IPS-20b (cell line): Measurements from ENCODE around the gene SCYGR2.

ENCODE experiments used
- H3K27ac ChIP-seq: one replicate; pipeline ENCODE4 v1.5.1; 2013; ENCODE audit warnings: low read length
- H3K27me3 ChIP-seq: 2 replicates; pipeline ENCODE4 v1.6.1; 2013; ENCODE audit warnings: mild to moderate bottlenecking, low read length, inconsistent platforms; ENCODE audit not compliant: insufficient read depth
- H3K36me3 ChIP-seq: 2 replicates; pipeline ENCODE4 v1.6.1; 2013; ENCODE audit warnings: low read depth, mild to moderate bottlenecking, inconsistent platforms, low read length, moderate library complexity; ENCODE audit not compliant: insufficient read depth
- H3K4me1 ChIP-seq: 2 replicates; pipeline ENCODE4 v1.6.1; 2013; ENCODE audit warnings: mild to moderate bottlenecking, control low read depth, inconsistent platforms, low read length, moderate library complexity; ENCODE audit not compliant: insufficient read depth
- H3K4me3 ChIP-seq: 2 replicates; pipeline ENCODE4 v1.5.1; 2013; ENCODE audit warnings: mild to moderate bottlenecking, low read length, inconsistent platforms
- H3K9ac ChIP-seq: 2 replicates; pipeline ENCODE4 v1.6.1; 2013; ENCODE audit warnings: low read depth, mild to moderate bottlenecking, inconsistent platforms, low read length, moderate library complexity
- H3K9me3 ChIP-seq: 2 replicates; pipeline ENCODE4 v1.6.1; 2013; ENCODE audit warnings: mild to moderate bottlenecking, low read depth, low read length, inconsistent platforms; ENCODE audit not compliant: insufficient read depth

Gene SCYGR2

DNA sequence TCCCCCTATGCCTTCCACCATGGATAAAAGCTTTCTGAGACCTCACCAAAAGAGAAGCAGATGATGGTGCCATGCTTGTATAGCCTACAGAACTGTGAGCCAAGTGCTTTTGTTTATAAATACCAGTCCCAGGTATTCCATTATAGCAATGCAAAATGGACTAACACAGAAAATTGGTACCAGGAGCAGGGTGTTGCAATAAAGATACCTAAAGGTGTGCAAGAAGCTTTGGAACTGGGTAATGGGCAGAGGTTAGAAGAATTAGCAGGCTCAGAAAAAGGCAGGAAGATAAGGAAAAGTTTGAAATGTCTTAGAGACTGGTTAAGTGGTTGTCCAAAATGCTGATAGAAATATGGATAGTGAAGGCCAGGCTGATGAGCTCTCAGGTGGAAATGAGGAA is 16.3 kb upstream of the SCYGR2 start:
- H3K4me3 ChIP-seq, result no peak overlapping the region
- no peak overlapping the region for H3K9ac ChIP-seq
- no peaks in the 10 kb centered on the region for H3K27me3 ChIP-seq

DNA sequence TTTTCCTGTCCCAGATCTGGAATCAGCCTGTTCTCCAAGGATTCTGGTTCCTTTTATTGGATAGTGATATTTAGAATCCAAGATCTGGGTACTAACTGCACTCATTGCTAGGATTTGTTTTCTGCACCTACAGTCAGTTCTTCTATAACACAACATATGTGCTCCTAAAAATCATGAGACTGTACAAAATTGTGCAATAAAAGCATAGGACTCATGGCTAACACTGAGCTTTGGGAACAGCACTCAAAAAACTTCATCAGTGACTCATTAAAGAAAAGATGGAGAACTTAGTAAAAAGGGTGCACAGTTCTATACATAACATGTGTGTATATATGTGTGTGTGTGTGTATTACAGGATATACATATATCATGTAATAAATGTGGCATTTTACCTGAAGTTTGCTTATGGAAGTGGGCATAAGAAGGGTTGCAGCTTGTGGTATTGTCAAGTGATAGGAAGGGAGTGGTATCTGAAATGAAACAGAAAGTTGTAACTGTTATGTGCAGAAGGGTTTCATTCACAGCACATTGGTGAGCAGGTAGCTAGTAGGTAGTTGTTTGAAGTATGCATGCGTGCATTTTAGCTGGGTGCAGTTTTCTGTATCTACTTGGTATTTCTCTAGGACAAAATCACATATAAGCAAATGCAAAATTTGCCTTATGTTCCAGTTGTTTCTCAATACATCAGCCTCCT is 5.9 kb upstream of the SCYGR2 start:
- no peak overlapping the region for H3K9ac ChIP-seq
- H3K36me3 ChIP-seq, result no peaks in the 10 kb centered on the region
- H3K4me3 ChIP-seq, result no peak overlapping the region
- H3K4me1 ChIP-seq, result peaks cover 2% of the 10 kb centered on the region; the same call in 1 of the 2 replicates
- no peaks in the 10 kb centered on the region for H3K27me3 ChIP-seq
- no peak overlapping the region for H3K27ac ChIP-seq
- H3K9me3 ChIP-seq, result no peaks in the 10 kb centered on the region

More for the DNA sequence above, 16.3 kb upstream of the SCYGR2 start:
- no peaks in the 10 kb centered on the region for H3K36me3 ChIP-seq
- H3K27ac ChIP-seq, result no peak overlapping the region
- H3K4me1 ChIP-seq, result peaks cover 5% of the 10 kb centered on the region; the same call in 1 of the 2 replicates
- H3K9me3 ChIP-seq, result peaks cover 16% of the 10 kb centered on the region; the same call in 1 of the 2 replicates

DNA sequence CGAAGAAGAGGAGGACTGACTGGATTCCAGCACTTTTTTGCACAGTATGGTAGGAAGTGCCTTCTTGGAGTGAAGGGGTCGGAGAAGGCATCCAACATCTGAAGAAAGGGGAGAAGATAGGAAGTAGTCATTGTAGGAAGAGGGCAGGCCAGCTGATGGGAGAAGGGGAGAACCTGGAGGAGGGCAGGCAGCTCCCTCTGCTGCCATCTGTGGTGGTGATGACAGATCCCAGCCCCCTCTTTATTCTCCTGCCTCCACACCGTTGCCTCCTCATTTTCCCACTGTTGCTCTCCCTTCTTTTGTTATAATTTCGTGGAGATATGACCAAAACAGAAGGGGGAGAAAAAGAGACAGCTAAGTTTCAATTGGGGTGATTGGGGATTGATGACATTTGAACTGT is 2.9 kb upstream of the SCYGR2 start:
- H3K27ac ChIP-seq, result no peak overlapping the region
- no peaks in the 10 kb centered on the region for H3K9me3 ChIP-seq
- H3K9ac ChIP-seq, result no peak overlapping the region
- H3K36me3 ChIP-seq, result no peaks in the 10 kb centered on the region
- peaks cover 7% of the 10 kb centered on the region; the same call in 1 of the 2 replicates for H3K4me1 ChIP-seq
- H3K4me3 ChIP-seq, result no peak overlapping the region
- no peaks in the 10 kb centered on the region for H3K27me3 ChIP-seq

GRCh38 chr2:227597036-227597435 is 1.7 kb upstream of the SCYGR2 start:
- Histone ChIP-seq H3K27ac (no peak overlapping the region), H3K4me1 (peaks cover 7% of the 10 kb centered on the region; the same call in 1 of the 2 replicates), H3K9me3 (no peaks in the 10 kb centered on the region), H3K27me3 (no peaks in the 10 kb centered on the region), H3K36me3 (no peaks in the 10 kb centered on the region), H3K9ac (no peak overlapping the region), H3K4me3 (no peak overlapping the region)

GRCh38 chr2:227597998-227598397 is 695 bp upstream of the SCYGR2 start:
- Histone ChIP-seq H3K36me3 (no peaks in the 10 kb centered on the region), H3K4me3 (no peak overlapping the region), H3K9ac (no peak overlapping the region), H3K9me3 (no peaks in the 10 kb centered on the region), H3K27me3 (no peaks in the 10 kb centered on the region), H3K27ac (no peak overlapping the region), H3K4me1 (peaks cover 7% of the 10 kb centered on the region; the same call in 1 of the 2 replicates)

DNA sequence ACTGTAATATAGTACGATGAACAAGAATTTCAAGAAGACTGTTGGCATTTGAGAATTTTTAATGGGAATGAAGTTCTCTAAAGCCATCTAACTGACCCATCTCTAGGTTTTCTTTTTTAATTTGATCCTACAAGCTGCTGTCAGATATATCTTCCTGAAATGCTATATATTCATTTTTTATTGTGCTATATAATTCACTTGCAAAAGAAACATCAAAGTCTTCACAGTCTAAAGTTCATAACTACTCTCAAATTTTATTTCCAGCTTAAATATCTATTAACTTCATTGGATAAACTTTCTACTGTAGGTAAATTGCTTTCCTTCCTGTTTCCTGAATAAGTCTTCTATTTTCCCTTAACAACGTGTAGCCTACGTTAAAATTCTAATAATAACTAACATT is 3.7 kb downstream of the SCYGR2 start:
- no peak overlapping the region for H3K27ac ChIP-seq

GRCh38 chr2:227606476-227606875 is 7.8 kb downstream of the SCYGR2 start:
- Histone ChIP-seq H3K4me1 (no peaks in the 10 kb centered on the region), H3K27me3 (no peaks in the 10 kb centered on the region), H3K9me3 (no peaks in the 10 kb centered on the region), H3K9ac (no peak overlapping the region), H3K27ac (no peak overlapping the region), H3K36me3 (no peaks in the 10 kb centered on the region), H3K4me3 (no peak overlapping the region)

More for the DNA sequence above, 3.7 kb downstream of the SCYGR2 start:
- Histone ChIP-seq H3K36me3 (no peaks in the 10 kb centered on the region), H3K4me1 (peaks cover 7% of the 10 kb centered on the region; the same call in 1 of the 2 replicates), H3K9me3 (no peaks in the 10 kb centered on the region), H3K4me3 (no peak overlapping the region), H3K9ac (no peak overlapping the region), H3K27me3 (no peaks in the 10 kb centered on the region)

- Histone ChIP-seq H3K4me3 (no peak overlapping the region), H3K9me3 (no peaks in the 10 kb centered on the region), H3K9ac (no peak overlapping the region), H3K27me3 (no peaks in the 10 kb centered on the region), H3K4me1 (no peaks in the 10 kb centered on the region), H3K36me3 (no peaks in the 10 kb centered on the region), H3K27ac (no peak overlapping the region)
Measured at GRCh38 chr2:227607941-227608340, 9.2 kb downstream of the SCYGR2 start.

GRCh38 chr2:227608561-227609338 is 10.1 kb downstream of the SCYGR2 start:
- Histone ChIP-seq H3K9me3 (no peaks in the 10 kb centered on the region), H3K4me1 (no peaks in the 10 kb centered on the region), H3K9ac (no peak overlapping the region), H3K27ac (no peak overlapping the region), H3K36me3 (no peaks in the 10 kb centered on the region), H3K27me3 (no peaks in the 10 kb centered on the region), H3K4me3 (no peak overlapping the region)

DNA sequence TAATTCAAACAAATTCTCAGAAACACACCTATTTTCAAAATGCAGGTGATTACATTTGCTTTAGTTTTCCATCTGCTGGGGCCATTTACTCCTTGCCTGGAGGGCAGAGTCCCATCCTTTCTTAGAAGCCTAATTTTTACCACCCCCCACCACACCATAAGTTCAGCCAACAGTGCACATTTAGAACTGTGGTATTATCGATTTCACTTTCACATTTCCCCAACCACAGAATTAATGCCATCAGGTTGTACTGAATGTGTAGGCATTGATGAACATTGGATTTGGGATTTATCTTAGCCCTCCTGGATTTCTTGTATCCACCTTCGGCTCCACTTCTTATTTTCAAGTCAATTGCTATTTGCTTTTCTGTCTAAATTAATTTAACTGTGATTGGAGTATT is 11.4 kb downstream of the SCYGR2 start:
- Histone ChIP-seq H3K9me3 (no peaks in the 10 kb centered on the region), H3K4me3 (no peak overlapping the region), H3K9ac (no peak overlapping the region), H3K4me1 (no peaks in the 10 kb centered on the region), H3K36me3 (no peaks in the 10 kb centered on the region), H3K27ac (no peak overlapping the region), H3K27me3 (no peaks in the 10 kb centered on the region; the same call in 1 of the 2 replicates)

DNA sequence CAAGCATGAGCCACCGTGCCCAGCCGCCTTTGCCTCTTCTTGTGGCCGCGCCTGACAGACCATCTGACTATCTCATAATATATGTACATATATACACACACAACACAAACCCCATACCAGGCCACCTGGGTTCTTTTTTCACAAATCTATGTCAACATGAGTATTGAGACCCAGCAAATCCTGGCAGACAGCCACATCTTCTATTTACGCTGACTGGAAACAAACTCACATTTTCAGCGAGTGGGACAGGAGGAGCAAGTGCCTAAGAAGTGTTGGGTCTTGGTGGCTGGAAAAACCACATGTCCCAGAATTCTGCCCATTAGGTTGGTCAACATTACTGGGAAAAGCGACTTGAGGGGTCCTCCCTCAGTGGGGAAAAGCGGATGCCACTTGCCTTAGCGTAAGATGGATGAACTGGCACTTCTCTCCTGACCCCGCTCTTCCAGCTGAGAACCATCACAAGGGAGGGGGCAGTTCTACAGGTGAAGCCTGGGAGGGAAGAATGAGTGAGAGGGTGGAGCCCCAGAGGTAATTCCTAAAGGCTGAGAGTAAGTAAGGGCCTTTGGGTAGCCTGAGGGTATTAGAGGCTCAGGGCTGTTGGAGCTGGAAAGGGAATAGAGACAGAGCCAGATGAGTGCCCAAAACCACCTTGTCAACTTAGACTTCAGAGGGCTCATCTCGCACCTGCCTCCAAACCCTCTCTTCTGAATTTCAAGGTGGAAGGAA is 14.0 kb downstream of the SCYGR2 start:
- no peaks in the 10 kb centered on the region; the same call in 1 of the 2 replicates for H3K27me3 ChIP-seq
- H3K9me3 ChIP-seq, result no peaks in the 10 kb centered on the region
- H3K27ac ChIP-seq, result no peak overlapping the region
- H3K4me1 ChIP-seq, result peaks cover 10% of the 10 kb centered on the region; the same call in 1 of the 2 replicates
- no peak overlapping the region for H3K4me3 ChIP-seq
- H3K36me3 ChIP-seq, result no peaks in the 10 kb centered on the region
- H3K9ac ChIP-seq, result no peak overlapping the region
